Panc1 (cell line): ENCODE data around the gene SORCS1. TPM values are rescaled to one million over a fixed set of nuclear protein-coding genes. Genes with fewer than 3 reads are reported as not detected.
A peak's percentile ranks its signal among the peaks of the same experiment; 100 is the strongest.

Experiments
- ATAC-seq: fragments of 200-7000 bp; cut with Tn5 transposase; 2 replicates; pipeline ENCODE4 v1.9.1; 2020; ENCODE audit warnings: mild to moderate bottlenecking, moderate library complexity
- BruUV-seq: library from RNA; stranded (reverse); fragments of 400-500 nt; replicated peaks from 2 replicates; lab custom pipeline; 2021; lab: Mats Ljungman, UMichigan
- CTCF ChIA-PET: fragments of 300-600 bp; sonication (Branson Sonifier 250); formaldehyde crosslinking; loops from one replicate; lab custom pipeline; 2022; ENCODE audit warnings: antibody characterized with exemption; lab: Charles Lee
- POLR2A ChIA-PET: fragments of 300-600 bp; sonication (Branson Sonifier 250); formaldehyde crosslinking; loops from one replicate; lab custom pipeline; 2022; ENCODE audit warnings: antibody characterized with exemption; lab: Charles Lee
- DNase-seq: peaks from one replicate; pipeline ENCODE4 v3.0.0-alpha.2; 2010; ENCODE audit warnings: low read depth, low spot score
- H3K27ac ChIP-seq: 2 replicates; pipeline ENCODE4 v1.5.1; 2011; ENCODE audit warnings: mild to moderate bottlenecking, low read length, inconsistent platforms
- H3K27me3 ChIP-seq: fragments of 200-500 bp; sonication (Bioruptor generic); 2 replicates; pipeline ENCODE4 v1.6.0; 2014; ENCODE audit warnings: low read length, inconsistent platforms; ENCODE audit not compliant: control insufficient read depth, insufficient read depth
- H3K36me3 ChIP-seq: fragments of 200-500 bp; sonication (Bioruptor generic); 2 replicates; pipeline ENCODE4 v1.5.1; 2014; ENCODE audit warnings: inconsistent platforms, mild to moderate bottlenecking, low read length, moderate library complexity; ENCODE audit not compliant: control insufficient read depth, insufficient read depth
- H3K4me1 ChIP-seq: 2 replicates; pipeline ENCODE4 v1.5.1; 2011; ENCODE audit warnings: inconsistent platforms, mild to moderate bottlenecking, low read length, moderate library complexity; ENCODE audit not compliant: control insufficient read depth, insufficient read depth
- H3K4me3 ChIP-seq, 2 experiments: 2 replicates each; pipeline ENCODE4 v1.5.1; 2011 to 2012; ENCODE audit warnings: low read depth in 2 of 2, low read length in 2 of 2, mild to moderate bottlenecking in 2 of 2, inconsistent platforms in 1 of 2, moderate library complexity in 1 of 2
- H3K9me3 ChIP-seq: fragments of 200-500 bp; sonication (Bioruptor generic); 2 replicates; pipeline ENCODE4 v1.5.1; 2014; ENCODE audit warnings: low read depth, mild to moderate bottlenecking, inconsistent platforms, low read length, moderate library complexity; ENCODE audit not compliant: control insufficient read depth, insufficient read depth
- CTCF ChIP-seq: fragments of 450-650 bp; IDR thresholded peaks from 2 replicates; pipeline ENCODE4 v1.5.1; 2017; ENCODE audit warnings: mild to moderate bottlenecking
- POLR2AphosphoS5 ChIP-seq: IDR thresholded peaks from 2 replicates; pipeline ENCODE4 v1.6.1; 2012; ENCODE audit warnings: mild to moderate bottlenecking, low read depth, low read length, moderate library complexity
- REST ChIP-seq, 2 experiments: IDR thresholded peaks; 2 replicates each; pipeline ENCODE4 v1.6.1; 2011 to 2012; ENCODE audit warnings: low read depth in 2 of 2, control low read depth in 1 of 2, low read length in 1 of 2, mild to moderate bottlenecking in 1 of 2, moderate library complexity in 1 of 2; ENCODE audit not compliant: insufficient read depth in 1 of 2
- SIN3A ChIP-seq: IDR thresholded peaks from 2 replicates; pipeline ENCODE4 v1.6.1; 2012; ENCODE audit warnings: low read depth, mild to moderate bottlenecking, low read length, moderate library complexity, borderline replicate concordance; ENCODE audit not compliant: insufficient read depth
- TCF7L2 ChIP-seq: IDR thresholded peaks from 2 replicates; pipeline ENCODE4 v1.6.1; 2011; ENCODE audit warnings: mild to moderate bottlenecking, low read depth, low read length, inconsistent platforms
- in situ Hi-C: cut with HindIII; loops from 2 replicates; pipeline ENCODE4 v1.10.0; 2016; ENCODE audit warnings: low sequenced_read_pairs, low pct_unique_long_range_greater_than_20kb
- intact Hi-C: fragments of 100-400 bp; cut with micrococcal nuclease; formaldehyde crosslinking; loops from one replicate; pipeline ENCODE4 v1.10.0; 2022; ENCODE audit not compliant: unreplicated experiment
- total RNA-seq: library from RNA; stranded (reverse); gene quantifications from one replicate; pipeline ENCODE4 v1.2.1, GENCODE V29; 2021; ENCODE audit not compliant: unreplicated experiment

The SORCS1 gene
- total RNA-seq, 1 experiment from 2014 or later: not detected

GRCh38 chr10:106582291-106582690 is 582.2 kb downstream of the SORCS1 start:
- TF ChIP-seq SIN3A: no peak
- no peak for TF ChIP-seq CTCF
- Histone ChIP-seq H3K4me1 (no peaks in the 10 kb centered on the region), H3K9me3 (no peaks in the 10 kb centered on the region), H3K27me3 (0 out of 2 replicates have a peak, but pooled peaks cover 2% of the 10 kb centered on the region), H3K27ac (no peak overlapping the region), H3K36me3 (no peaks in the 10 kb centered on the region), H3K4me3 (no peak overlapping the region)
- CTCF ChIA-PET: no interaction called here
- ATAC-seq: no peak
- BruUV-seq: no TSS peak
- DNase-seq: no peak
- POLR2A ChIA-PET: no interaction called here
- intact Hi-C loops: no loop called here
- in situ Hi-C loops: no loop called here

- POLR2A ChIA-PET: no interaction called here
- no peaks in the 10 kb centered on the region for H3K9me3 ChIP-seq
- CTCF ChIA-PET: no interaction called here
- ATAC-seq (no peak), DNase-seq (no peak)
- peak overlapping the region in 1 of 2 experiments; percentile 30; a peak in 2 of 4 replicates for H3K4me3 ChIP-seq
- in situ Hi-C loops: no loop called here
- no peak overlapping the region for H3K27ac ChIP-seq
- TF ChIP-seq SIN3A: no peak
- no peak for TF ChIP-seq REST (IDR thresholded peaks at IDR 0.05; ENCODE audit: insufficient read depth in 1 of 2, low read depth in 2 of 2, low read length in 1 of 2)
- TF ChIP-seq POLR2AphosphoS5: no peak
- intact Hi-C loops: no loop called here
- H3K4me1 ChIP-seq: no peaks in the 10 kb centered on the region
- no peaks in the 10 kb centered on the region for H3K36me3 ChIP-seq
- peaks cover 4% of the 10 kb centered on the region; the same call in 1 of the 2 replicates for H3K27me3 ChIP-seq
- no TSS peak for BruUV-seq
Observed at GRCh38 chr10:106577756-106578155, 586.8 kb downstream of the SORCS1 start.

GRCh38 chr10:106577266-106577665 is 587.2 kb downstream of the SORCS1 start:
- ChIA-PET CTCF (no interaction called here), POLR2A (no interaction called here)
- BruUV-seq: no TSS peak
- no peaks in the 10 kb centered on the region for H3K9me3 ChIP-seq
- ATAC-seq (0 out of 2 replicates have a peak, but pooled peaks have one; percentile 51), DNase-seq (peak; percentile 45)
- H3K4me3 ChIP-seq: peak overlapping the region in 1 of 2 experiments; percentile 30; a peak in 2 of 4 replicates
- H3K4me1 ChIP-seq: no peaks in the 10 kb centered on the region
- no peak for TF ChIP-seq CTCF
- no peak for TF ChIP-seq POLR2AphosphoS5
- no peak for TF ChIP-seq REST (IDR thresholded peaks at IDR 0.05; ENCODE audit: insufficient read depth in 1 of 2, low read depth in 2 of 2, low read length in 1 of 2)
- no peak for TF ChIP-seq SIN3A
- TF ChIP-seq TCF7L2: no peak
- peaks cover 4% of the 10 kb centered on the region; the same call in 1 of the 2 replicates for H3K27me3 ChIP-seq
- no peak overlapping the region for H3K27ac ChIP-seq
- no peaks in the 10 kb centered on the region for H3K36me3 ChIP-seq
- in situ Hi-C loops (no loop called here), intact Hi-C loops (no loop called here)
